ENCODE data around the gene SNPH.
"Not testable (repeated sequence)": the region's sequence is repeated elsewhere in the genome, so short reads cannot be mapped to it uniquely, and the experiment has no call there.

SNPH gene

DNA sequence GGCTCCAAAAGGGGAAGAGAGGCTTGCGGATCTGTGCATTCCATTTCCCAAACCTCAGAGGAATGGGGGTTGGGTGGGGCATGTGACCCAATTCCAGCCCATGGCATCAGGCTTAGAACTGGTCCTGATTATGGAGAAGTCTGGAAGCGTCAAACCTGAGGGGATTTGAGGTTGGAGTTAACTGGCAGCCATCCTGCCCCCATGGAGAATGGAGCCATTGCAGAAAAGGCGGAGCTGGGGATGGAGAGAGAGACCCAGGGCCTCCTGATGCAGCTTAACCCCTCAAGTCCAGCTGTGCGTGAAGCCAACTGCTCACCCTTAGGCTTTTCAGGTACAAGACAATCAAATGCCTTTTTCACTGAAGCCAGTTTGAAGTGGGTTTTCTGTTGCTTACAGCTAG is 72.7 kb downstream of the SNPH start:
- no peak for DNase-seq (ENCODE audit: low read depth in 2 of 2)

DNA sequence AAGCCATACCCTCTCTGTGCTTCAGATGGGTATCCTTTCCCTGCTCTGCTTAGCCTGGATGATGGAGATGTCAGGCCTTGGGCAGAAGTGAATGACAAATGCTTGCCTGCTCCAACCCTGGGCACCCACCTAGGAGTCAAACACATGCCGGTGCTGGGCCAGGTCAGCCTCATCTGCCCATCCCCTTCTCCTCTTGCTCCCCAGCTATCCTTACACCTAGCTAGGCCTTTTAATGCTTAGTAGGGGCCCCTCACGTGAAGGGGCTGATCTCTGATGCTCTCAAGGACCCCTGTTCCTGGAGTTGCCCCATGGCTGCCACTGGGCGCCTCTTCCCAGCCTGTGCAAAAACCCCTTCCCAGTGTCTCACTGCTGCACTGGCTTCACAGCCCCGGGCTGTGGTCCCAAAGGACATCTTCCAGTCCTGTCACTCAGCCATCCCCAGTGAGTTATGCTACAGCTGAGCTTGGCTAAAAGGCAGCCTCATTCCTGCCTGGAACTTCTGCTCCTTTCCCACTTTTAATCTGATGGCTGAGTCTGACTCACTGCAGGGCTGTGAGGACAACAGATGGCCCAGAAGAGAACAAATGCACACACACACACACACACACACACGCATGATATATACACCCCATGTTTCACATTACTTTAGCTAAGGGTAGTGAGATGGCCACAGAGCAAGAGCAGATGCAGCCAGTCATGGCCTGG is 75.6 kb downstream of the SNPH start:
- no peak for DNase-seq (ENCODE audit: low read depth in 2 of 2)

DNA sequence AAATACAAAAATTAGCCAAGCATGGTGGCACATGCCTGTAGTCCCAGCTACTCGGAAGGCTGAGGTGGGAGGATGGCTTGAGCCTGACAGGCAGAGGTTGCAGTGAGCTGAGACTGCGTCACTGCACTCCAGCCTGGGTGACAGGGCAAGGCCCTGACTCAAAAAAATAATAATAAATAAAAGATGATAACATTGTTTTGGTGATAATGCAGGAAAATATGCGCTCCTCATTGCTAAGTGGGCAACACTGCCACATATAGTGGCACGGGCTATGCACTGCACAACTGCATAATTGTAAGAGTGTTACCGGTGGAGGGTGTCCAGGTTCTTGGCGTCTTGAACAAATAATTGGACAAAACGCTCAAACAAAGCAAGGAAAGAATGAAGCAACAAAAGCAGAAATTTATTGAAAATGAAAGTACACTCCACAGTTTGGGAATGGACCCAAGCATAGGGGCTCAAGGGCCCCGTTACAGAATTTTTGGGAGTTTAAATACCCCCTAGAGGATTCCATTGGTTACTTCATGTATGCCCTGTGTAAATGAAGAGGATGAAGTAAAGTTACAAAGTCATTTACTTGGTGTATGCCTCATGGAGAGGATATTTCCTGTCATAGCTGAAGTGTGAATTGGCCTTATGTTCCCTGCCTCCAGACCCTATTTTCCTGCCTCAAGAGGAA is 77.5 kb downstream of the SNPH start:
- DNase-seq (ENCODE audit: low read depth in 2 of 2): not testable (repeated sequence)

DNA sequence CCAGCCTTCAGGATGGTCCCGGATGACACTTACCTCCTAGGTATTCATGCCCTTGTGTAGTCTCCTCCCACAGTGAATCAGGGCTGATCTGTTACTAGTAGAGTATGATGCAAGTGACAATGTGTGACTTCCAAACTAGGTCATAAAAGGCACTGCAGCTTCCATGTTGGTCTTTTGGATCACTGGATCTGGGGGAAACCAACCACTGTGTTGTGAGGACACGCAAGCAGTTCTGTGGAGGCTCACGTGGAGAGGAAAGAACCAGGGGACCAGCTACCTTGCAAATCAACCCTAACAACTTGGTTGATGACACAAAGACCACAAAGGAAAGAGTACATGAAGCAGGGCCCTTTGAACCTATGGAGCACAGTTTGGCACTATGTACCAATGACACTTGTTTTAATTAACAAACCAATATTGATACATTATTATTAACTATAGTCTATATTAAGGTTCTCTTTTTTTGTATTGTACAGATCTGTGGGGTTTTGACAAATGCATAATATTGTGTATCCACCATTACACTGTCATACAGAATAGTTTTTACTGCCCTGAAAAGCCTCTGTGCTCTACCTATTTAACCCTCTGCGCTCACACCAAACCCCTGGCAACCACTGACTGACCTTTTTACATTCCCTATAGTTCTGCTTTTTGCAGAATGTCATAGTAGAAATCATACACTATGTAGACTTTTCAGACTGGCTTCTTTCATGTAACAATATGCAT is 79.1 kb downstream of the SNPH start:
- no peak for DNase-seq (ENCODE audit: low read depth in 2 of 2)

DNA sequence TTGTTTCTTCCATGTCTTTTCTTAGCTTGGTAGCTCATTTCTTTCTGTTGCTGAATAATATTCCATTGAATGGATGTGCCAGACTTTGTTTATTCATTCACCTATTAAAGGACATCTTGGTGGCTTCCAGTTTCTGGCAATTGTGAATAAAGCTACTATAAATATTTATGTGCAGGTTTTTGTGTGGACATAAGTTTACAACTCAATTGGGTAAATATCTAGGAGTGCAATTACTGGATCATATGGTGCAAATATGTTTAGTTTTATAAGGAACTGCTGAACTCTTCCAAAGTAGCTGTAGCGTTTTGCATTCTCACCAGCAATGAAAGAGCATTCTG is 79.6 kb downstream of the SNPH start:
- no peak for DNase-seq (ENCODE audit: low read depth in 2 of 2)

DNA sequence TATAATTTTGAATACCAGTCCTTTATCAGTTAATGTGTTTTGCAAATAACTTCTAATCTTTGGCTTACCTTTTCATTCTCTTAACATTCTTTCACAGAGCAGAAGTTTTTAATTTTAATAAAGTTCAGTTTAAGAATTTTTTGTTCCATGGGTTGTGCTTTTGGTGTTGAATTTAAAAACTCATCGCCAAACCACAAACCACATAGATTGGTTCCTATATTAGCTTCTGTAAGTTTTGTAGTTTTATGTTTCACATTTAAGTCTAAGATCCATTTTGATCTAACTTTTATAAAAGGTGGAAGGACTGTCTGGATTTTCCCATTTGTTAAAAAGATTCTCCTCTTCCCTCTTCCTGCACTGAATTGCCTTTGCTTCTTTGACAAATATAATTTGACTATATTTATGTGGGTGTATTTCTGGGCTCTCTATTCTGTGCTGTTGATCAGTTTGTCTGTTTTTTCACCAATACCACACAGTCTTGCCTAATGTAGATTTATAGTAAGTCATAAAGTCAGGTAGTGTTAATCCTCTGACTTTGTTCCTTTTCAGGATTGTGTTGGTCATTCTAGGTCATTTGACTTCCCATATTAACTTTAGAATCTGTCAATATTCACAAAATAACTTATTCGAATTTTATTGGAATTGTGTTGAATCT is 80.3 kb downstream of the SNPH start:
- no peak for DNase-seq (ENCODE audit: low read depth in 2 of 2)

DNA sequence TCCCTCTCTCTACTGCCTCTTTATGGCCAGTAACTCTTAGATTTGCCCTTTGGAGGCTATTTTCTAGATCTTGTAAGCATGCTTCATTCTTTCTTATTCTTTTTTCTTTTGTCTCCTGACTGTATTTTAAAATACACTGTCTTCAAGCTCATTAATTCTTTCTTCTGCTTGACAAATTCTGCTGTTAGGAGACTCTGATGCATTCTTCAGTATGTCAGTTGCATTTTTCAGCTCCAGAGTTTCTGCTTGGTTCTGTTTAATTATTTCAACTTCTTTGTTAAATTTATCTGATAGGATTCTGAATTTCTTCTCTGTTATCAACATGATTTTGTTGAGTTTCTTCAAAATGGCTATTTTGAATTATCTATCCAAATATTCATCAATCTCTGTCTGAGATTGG is 87.9 kb downstream of the SNPH start:
- DNase-seq (ENCODE audit: low read depth in 2 of 2): no peak

DNA sequence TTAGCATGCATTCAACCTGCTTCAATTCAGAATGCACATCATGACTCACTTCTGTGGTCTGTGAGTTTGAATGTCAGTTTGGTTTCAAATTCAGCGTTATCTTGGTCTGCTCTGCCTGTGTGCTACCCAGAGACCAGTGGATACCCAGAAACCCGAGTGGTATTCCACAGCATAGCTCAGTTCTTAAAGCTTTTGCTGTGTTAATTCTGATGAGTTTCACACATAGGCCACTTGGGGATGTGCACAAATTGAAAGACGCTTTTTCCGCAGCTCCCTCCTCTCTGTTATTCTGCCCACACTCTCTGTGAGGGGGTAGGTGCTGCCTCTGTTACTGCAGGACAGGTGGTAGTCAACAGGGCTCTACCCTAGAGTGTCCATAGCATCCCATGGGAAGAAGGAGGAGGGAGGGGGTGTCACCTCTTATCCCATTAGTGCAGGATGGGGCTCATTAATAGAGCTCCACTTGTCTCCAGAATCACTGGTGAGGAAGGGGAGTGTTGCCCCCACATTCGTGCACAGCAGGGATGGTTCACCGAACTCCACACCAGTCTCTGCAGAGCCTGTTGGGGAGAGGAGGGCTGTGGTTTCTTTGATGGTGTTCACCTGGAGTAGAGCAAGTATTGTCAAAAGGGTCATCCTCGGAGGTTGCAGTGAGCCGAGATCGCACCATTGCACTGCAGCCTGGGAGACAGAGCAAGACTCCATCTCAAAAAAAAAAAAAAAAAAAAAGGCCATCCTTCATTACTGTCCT is 92.0 kb downstream of the SNPH start:
- DNase-seq (ENCODE audit: low read depth in 2 of 2): no peak
